Measurements from ENCODE around the gene MAGEB10.
"Not testable (repeated sequence)": the region's sequence is repeated elsewhere in the genome, so short reads cannot be mapped to it uniquely, and the experiment has no call there.

MAGEB10 gene, protein sequence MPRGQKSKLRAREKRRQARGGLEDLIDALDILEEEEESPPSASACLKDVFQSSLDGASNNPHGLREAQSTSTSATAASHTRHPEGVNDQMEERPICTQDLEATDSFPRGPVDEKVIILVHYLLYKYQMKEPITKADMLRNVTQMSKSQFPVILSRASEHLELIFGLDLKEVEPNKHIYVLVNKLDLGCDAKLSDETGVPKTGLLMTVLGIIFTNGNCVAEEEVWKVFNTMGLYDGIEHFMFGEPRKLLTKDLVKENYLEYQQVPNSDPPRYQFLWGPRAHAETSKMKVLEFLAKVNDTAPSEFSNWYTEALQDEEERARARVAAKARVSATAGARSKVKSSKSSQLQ
- 0 reads per million in 4 experiments for total RNA-seq

DNA sequence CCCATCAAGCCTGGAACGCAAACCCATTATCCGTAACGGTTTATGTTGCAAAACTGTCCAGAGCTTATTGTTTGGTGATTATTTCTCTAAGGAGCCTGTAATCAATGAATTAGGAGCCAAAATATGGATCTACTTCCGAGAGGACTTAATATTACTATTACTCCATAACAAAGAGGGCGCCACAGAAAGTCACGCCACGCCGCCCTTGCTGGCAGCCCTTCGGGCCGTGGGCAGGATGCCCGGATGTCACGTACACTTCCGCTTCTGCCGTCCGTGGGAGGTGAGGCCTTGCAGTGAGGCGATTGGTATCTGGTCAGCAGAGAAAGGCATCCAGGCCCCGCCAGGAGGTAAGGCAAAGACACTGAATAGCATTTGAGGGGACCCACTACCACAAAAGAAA is at the start of gene MAGEB10:
TSS of gene MAGEB10 (plus strand) at position 301 of the 400 bp plus-strand sequence. CDS start 13,317 bp downstream, outside the sequence.
- no peak for DNase-seq

DNA sequence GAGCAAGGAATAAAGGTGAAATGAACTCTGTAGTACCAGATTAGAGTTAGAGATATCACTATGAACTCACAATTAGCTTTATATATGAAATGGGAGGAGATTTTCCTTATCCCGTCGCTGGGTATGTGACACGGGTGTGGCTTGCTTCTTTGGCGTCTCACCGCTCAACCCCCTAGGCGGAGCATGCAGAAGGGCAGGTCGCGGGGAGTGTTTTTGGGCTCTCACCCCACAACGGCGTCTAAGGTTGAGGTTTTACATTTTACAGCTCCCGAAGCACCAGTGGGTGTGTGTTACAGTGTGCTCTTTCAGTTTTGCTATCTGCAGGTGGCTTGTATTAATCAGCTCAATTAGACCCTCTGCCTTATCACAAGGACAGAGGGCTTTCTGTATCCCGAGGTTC is 42.1 kb upstream of the MAGEB10 start:
- no peak for DNase-seq

DNA sequence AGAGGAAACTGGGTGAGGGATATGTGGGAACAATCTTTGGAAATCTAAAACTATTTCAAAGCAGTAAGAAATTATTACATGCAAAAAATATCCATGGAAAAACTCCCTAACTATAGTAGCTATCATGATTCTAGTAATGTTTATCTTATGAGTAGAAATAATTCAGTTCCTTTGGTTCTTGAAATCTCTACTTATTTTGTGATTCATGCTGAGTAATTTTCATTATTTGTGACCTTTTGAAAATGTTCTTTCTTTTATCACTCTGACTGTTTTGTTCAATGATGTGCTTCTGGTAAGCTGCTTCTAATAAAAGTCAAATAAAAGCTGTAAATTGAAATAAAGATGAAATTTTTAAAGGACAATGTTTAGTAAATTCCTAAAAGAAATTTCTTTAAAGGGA is 40.4 kb upstream of the MAGEB10 start:
- no peak for DNase-seq

DNA sequence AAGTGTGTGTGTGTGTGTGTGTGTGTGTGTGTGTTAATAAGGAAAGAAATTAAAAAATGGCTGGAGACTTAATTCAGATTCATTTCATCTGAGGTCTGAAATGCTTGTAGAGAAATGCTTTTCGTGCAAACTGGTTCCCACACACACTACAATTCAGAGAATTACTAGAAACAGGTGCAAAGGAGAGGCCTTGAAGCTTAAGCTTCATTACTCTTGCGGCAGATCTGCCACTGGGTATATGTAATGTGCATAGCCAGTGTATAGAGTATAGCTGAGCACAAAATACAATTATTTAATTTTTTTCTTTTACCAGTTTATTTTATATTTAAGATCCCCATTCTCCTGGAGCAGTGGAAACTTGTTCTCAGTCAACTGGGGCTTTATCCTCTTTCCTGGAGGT is 31.8 kb upstream of the MAGEB10 start:
- no peak for DNase-seq

DNA sequence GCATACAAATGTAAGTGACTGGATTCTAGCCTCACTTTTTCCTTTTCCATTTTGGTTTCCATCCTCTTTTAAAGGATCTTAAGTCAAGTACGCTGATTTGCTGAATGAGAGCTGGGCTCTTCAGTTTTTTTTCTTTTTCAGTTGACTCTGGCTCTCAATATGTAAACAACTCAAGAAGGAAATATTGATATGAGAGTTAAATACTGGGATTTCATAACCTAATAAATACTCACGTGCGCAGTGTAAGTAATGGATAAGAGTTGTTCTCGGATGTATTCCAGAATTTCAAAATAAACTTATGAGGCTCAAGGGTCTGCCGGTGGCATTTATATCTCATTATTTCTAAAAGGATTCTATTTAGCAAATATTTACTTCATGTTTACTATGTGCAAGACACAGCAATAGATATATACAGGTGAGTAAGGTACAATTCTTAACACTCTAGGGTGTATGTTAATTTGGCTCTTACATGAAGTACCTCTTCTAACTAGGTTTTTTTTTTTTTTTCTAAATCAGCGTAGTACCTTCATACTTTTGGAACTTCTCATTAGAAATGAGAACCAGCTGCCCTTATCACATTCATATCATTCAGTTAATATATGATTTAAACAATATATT is 11.0 kb upstream of the MAGEB10 start:
- DNase-seq: no peak

DNA sequence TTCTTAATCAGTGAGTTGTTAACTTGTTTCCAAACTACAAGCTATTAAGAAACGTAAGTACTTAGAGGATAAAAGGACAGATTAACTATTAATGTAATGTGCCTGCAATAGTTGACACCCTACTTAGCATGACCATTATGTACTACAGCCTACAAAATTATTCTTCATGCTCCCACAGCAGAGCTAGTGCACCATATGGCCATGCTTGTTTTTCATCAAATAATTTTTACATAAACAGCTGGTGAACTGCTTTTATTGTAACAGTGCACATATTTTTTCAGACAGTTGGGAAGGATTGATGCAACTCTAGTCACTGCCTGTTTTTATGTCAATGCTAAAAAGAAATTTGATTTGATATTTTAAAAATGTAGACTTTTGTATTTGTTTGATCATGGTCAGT is 10.2 kb upstream of the MAGEB10 start:
- no peak for DNase-seq

DNA sequence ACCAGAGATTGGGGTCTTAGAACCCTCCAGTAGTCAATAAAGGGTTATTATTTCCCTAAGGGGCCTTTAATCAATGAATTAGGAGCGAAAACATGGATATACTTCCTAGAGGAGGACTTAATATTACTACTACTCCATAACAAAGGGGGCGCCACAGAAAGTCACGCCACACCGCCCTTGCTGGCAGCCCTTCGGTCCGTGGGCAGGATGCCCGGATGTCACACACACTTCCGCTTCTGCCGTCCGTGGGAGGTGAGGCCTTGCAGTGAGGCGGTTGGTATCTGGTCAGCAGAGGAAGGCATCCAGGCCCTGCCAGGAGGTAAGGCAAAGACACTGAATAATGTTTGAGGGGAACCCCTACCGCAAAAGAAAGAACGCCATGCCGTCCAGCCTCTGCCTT is 436 bp downstream of the MAGEB10 start:
- no peak for DNase-seq

DNA sequence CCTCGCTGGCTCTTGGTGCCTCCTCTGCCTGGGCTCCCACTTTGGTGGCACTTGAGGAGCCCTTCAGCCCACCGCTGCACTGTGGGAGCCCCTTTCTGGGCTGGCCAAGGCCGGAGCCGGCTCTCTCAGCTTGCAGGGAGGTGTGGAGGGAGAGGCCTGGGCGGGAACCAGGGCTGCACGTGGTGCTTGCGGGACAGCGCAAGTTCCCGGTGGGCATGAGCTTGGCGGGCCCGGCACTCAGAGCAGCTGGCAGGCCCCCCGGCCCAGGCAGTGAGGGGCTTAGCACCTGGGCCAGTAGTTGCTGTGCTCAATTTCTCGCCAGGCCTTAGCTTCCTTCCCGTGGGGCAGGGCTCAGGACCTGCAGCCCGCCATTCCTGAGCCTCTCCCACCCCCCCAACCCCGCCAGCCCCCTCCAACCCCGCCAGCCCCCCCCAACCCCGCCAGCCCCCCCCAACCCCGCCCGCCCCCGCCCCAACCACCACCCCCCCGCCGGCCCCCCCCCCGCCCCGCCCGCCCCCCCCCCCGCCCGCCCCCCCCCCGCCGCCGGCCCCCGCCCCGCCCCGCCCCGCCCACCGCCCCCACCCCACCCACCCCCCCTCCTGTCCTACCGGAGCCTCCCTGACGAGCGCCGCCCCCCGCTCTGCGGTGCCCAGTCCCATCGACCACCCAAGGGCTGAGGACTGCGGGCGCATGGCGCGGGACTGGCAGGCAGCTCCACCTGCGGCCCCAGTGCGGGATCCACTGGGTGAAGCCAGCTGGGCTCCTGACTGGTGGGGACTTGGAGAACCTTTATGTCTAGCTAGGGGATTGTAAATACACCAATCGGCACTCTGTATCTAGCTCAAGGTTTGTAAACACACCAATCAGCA is 1.4 kb downstream of the MAGEB10 start:
- not testable (repeated sequence) for DNase-seq

DNA sequence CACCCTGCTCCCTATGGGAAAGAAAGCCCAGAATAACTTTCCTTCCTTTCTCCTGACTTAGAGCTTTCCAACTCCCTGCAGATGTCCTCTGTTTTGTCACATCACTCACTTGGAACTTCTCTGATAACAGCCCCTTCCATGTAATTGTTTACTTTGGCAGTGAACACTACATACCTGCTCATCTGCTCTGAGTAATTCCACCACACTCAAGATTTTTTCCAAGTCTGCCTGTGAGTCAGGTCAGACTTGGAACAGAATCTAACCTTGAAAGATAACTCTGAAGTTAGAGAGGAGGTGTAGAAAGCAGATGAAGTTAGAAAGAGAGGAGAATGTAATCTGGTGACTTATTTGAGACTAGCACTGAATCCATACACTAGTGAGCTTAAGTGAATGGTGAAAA is 7.4 kb downstream of the MAGEB10 start:
- DNase-seq: no peak

DNA sequence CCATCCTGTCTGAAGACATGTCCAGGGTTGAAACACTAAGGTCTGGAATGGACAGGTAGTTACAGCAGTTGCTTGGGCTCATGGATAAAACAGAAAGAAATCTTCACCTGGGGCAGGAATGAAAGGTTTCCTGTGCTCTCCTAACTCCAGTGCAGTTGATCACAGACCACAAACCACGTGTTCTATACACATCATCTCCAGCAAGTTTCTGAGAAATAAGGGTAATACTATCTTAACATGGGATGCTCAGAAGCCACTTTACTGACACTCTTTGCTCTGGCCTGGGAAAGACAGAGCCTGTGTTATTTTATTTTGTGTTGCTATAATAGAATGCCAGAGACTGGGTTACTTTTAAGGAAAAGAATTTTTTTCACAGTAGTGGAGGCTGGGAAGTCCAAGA is 16.0 kb downstream of the MAGEB10 start:
- no peak for DNase-seq

DNA sequence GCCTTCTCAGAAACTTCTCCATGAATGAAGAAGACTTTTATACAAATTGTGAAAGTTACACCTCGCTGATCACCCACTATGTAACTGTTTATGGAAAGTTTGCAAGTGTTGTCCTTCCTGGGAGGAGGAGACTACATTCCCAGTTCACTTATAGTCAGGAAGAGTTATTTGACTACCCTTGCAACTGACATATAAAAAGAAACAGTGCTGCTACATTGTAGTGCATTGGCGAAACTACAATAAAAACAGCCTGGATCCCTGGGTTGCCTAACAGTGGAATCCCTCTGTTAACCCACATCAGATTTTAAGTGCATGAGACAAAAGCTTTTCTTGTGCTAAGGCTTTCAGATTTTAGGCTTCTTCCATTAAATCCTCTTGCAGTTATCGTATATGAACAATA is 30.4 kb downstream of the MAGEB10 start:
- DNase-seq: no peak

DNA sequence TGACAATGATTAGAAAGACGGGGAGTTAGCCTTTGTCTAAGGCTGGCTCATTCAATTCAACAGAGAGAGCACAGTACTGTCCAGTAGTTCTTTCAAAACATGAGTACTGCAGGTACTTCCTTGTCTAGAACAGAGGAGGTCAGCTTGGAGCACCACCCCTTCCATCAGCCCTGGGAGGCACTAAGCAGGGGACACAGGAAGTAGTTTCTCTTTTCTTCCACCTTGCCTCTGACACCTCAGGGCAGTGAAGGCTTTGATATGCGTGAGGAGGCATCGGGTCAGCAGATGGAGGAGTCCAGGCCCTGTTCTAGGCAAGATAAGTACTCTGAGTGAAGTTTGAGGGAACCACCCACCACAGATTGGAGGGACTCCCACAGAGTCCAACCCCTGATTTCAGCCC is 33.1 kb downstream of the MAGEB10 start:
- no peak for DNase-seq

DNA sequence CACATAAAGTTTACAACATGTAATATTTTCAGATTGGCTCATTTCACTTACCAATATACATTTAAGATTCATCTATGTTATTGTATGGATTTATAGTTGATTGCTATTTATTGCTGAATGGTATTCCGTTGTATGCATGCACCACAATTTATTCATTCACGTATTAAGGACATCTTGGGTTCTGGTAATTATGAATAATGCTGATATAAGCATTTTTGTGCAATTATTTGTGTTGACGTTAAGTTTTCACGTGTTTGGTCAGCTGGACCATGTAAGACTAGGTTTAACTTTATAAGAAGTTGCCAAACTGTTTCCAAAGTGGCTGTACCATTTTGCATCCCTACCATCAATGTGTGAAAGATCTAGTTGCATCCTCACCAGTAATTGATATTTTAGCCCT is 35.1 kb downstream of the MAGEB10 start:
- DNase-seq: no peak

DNA sequence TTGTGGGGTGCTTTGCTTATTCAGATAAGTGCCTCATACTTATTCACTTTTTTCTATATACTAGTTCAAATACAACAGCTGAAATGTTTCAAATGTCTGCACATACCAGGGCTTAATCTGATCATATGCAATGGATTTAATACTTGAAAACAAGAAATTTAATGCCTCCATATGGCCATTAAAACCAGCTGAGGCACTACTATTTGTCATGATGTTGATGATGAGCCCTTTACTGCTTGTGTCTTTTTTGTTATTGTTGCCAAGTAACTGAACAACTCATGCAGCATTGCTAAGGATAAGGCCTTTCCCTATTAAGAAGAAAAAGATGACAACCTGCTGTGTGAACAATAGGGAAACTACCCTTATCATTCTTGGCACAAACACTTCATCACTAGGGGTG is 52.5 kb downstream of the MAGEB10 start:
- DNase-seq: no peak

DNA sequence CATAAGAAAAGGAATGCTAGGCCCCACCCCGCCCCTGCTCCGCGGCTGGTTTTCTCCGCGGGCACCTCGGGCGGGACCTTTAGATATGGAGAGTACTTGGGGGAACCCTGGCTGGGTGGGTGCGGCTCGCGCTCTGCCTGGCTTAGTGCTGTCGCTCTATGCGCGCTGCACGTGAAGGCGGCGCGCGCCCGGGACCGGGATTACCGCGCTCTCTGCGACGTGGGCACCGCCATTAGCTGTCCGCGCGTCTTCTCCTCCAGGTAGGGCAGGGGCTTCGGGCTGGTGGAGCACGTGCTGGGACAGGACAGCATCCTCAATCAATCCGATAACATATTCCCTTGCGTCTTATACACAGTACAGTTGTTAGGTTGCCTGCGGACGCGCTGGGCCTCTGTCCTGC is 56.0 kb downstream of the MAGEB10 start:
- DNase-seq: no peak
